H1 (cell line): ENCODE data around the gene GRIP2. TPM values are rescaled to one million over a fixed set of nuclear protein-coding genes. Genes with fewer than 3 reads are reported as not detected.

Experiments used
- CTCF ChIA-PET: fragments of 300-600 bp; sonication (Branson Sonifier 250); formaldehyde crosslinking; loops from one replicate; lab custom pipeline; 2021; ENCODE audit not compliant: partially characterized antibody; lab: Charles Lee
- POLR2A ChIA-PET: fragments of 300-600 bp; sonication (Branson Sonifier 250); formaldehyde crosslinking; loops from one replicate; lab custom pipeline; 2021; ENCODE audit warnings: inconsistent platforms; ENCODE audit not compliant: partially characterized antibody; lab: Charles Lee
- DNase-seq, 2 experiments: peaks; one replicate each; pipeline versions ENCODE4 v3.0.0 to v3.0.0-alpha.2; 2010 to 2022; ENCODE audit warnings: low spot score in 2 of 2, low read depth in 1 of 2, mixed read lengths in 1 of 2
- FAIRE-seq: peaks from 2 replicates; lab custom pipeline; 2011; peaks lifted over from hg19 to GRCh38; lab: Jason Lieb, UNC
- H2AFZ ChIP-seq: 2 replicates; pipeline ENCODE4 v1.8.1; 2012; ENCODE audit warnings: low read length, inconsistent platforms
- H2AK5ac ChIP-seq: 2 replicates; pipeline ENCODE4 v1.6.1; 2013; ENCODE audit warnings: low read depth, low read length
- H2BK120ac ChIP-seq: replicated peaks from 2 replicates; pipeline ENCODE3; 2013; ENCODE audit warnings: low read depth, low read length, inconsistent platforms
- H2BK12ac ChIP-seq: 2 replicates; pipeline ENCODE4 v1.6.1; 2013; ENCODE audit warnings: low read depth, low read length
- H2BK15ac ChIP-seq: 2 replicates; pipeline ENCODE4 v1.6.1; 2013; ENCODE audit warnings: low read length
- H2BK20ac ChIP-seq: 2 replicates; pipeline ENCODE4 v1.6.1; 2013; ENCODE audit warnings: low read length
- H2BK5ac ChIP-seq: 2 replicates; pipeline ENCODE4 v1.6.1; 2013; ENCODE audit warnings: low read depth, low read length
- H3K14ac ChIP-seq: 2 replicates; pipeline ENCODE4 v1.6.1; 2013; ENCODE audit warnings: inconsistent platforms; ENCODE audit not compliant: insufficient read length
- H3K18ac ChIP-seq: 2 replicates; pipeline ENCODE4 v1.6.1; 2013; ENCODE audit warnings: low read length; ENCODE audit errors: extremely low read depth
- H3K23ac ChIP-seq: 2 replicates; pipeline ENCODE4 v1.6.1; 2013; ENCODE audit warnings: inconsistent platforms; ENCODE audit not compliant: insufficient read length
- H3K23me2 ChIP-seq: 2 replicates; pipeline ENCODE4 v1.6.1; 2013; ENCODE audit warnings: low read depth, low read length
- H3K27ac ChIP-seq: 2 replicates; pipeline ENCODE4 v1.6.1; 2011; ENCODE audit warnings: low read depth, low read length, inconsistent platforms
- H3K27me3 ChIP-seq, 4 experiments: replicated peaks in 1 of 4; 1 replicate in 1 of 4; 2 replicates in 3 of 4; pipeline versions ENCODE4 v1.6.1 to v1.8.1; 2011 to 2013; ENCODE audit warnings: low read length in 3 of 4, mild to moderate bottlenecking in 3 of 4, inconsistent platforms in 2 of 4, mixed read lengths in 2 of 4, moderate library complexity in 1 of 4; ENCODE audit not compliant: control insufficient read depth in 3 of 4, insufficient read depth in 3 of 4; ENCODE audit errors: extremely low read depth in 1 of 4
- H3K36me3 ChIP-seq, 4 experiments: 2 replicates each; pipeline versions ENCODE4 v1.6.1 to v1.8.1; 2011 to 2013; ENCODE audit warnings: mild to moderate bottlenecking in 4 of 4, low read length in 3 of 4, moderate library complexity in 2 of 4, control low read depth in 1 of 4, inconsistent platforms in 1 of 4; ENCODE audit not compliant: insufficient read depth in 4 of 4, control insufficient read depth in 2 of 4
- H3K4ac ChIP-seq: replicated peaks from 2 replicates; pipeline ENCODE3; 2013; ENCODE audit warnings: low read length, low read depth, mixed read lengths, inconsistent platforms; ENCODE audit not compliant: insufficient read length
- H3K4me1 ChIP-seq, 4 experiments: replicated peaks in 1 of 4; 1 replicate in 1 of 4; 2 replicates in 3 of 4; pipeline versions ENCODE4 v1.6.1 to v1.8.1; 2011 to 2013; ENCODE audit warnings: low read length in 3 of 4, inconsistent platforms in 2 of 4, mixed read lengths in 1 of 4; ENCODE audit not compliant: insufficient read depth in 4 of 4, control insufficient read depth in 3 of 4
- H3K4me2 ChIP-seq, 2 experiments: 2 replicates each; pipeline versions ENCODE4 v1.6.1 to v1.8.1; 2011 to 2013; ENCODE audit warnings: low read depth in 2 of 2, low read length in 2 of 2, control low read depth in 1 of 2, inconsistent platforms in 1 of 2, mild to moderate bottlenecking in 1 of 2; ENCODE audit not compliant: insufficient read depth in 1 of 2
- H3K4me3 ChIP-seq, 4 experiments: fragments of 200-600, 300-600 bp in 1 of 4; sonication (generic), shearing (Covaris generic), sonication (Bioruptor Twin) in 1 of 4; 2 replicates each; pipeline versions ENCODE4 v1.5.1 to v1.8.1; 2011 to 2016; ENCODE audit warnings: low read length in 4 of 4, low read depth in 3 of 4, control low read depth in 2 of 4, inconsistent platforms in 2 of 4, mild to moderate bottlenecking in 2 of 4, mixed read lengths in 1 of 4, moderate library complexity in 1 of 4; ENCODE audit not compliant: insufficient read depth in 2 of 4; ENCODE audit errors: extremely low read depth in 1 of 4
- H3K56ac ChIP-seq: replicated peaks from 2 replicates; pipeline ENCODE3; 2013; ENCODE audit warnings: low read depth, mild to moderate bottlenecking, mixed read lengths, low read length, inconsistent platforms; ENCODE audit not compliant: insufficient read length
- H3K79me1 ChIP-seq: 2 replicates; pipeline ENCODE4 v1.6.1; 2013; ENCODE audit warnings: low read depth, low read length, control low read depth
- H3K79me2 ChIP-seq, 2 experiments: 2 replicates each; pipeline versions ENCODE4 v1.6.1 to v1.8.1; 2012 to 2013; ENCODE audit warnings: low read length in 2 of 2, mild to moderate bottlenecking in 2 of 2, inconsistent platforms in 1 of 2; ENCODE audit not compliant: insufficient read depth in 2 of 2, control insufficient read depth in 1 of 2
- H3K9ac ChIP-seq, 4 experiments: replicated peaks in 1 of 4; 1 replicate in 1 of 4; 2 replicates in 3 of 4; pipeline versions ENCODE4 v1.6.1 to v1.8.1; 2011 to 2013; ENCODE audit warnings: low read depth in 3 of 4, low read length in 3 of 4, control low read depth in 2 of 4, mild to moderate bottlenecking in 2 of 4, moderate library complexity in 2 of 4, inconsistent platforms in 1 of 4; ENCODE audit errors: extremely low read depth in 1 of 4
- H3K9me3 ChIP-seq, 2 experiments: 2 replicates each; pipeline versions ENCODE4 v1.6.1 to v1.8.1; 2012 to 2013; ENCODE audit warnings: mild to moderate bottlenecking in 2 of 2, moderate library complexity in 2 of 2, control low read depth in 1 of 2, inconsistent platforms in 1 of 2, low read depth in 1 of 2, low read length in 1 of 2, mixed read lengths in 1 of 2; ENCODE audit not compliant: insufficient read depth in 2 of 2
- H4K20me1 ChIP-seq, 2 experiments: replicated peaks in 1 of 2; 2 replicates each; pipeline versions ENCODE3 to v1.8.1; 2011 to 2013; ENCODE audit warnings: inconsistent platforms in 2 of 2, low read length in 2 of 2, mild to moderate bottlenecking in 1 of 2; ENCODE audit not compliant: insufficient read depth in 2 of 2, control insufficient read depth in 1 of 2
- H4K5ac ChIP-seq: 2 replicates; pipeline ENCODE4 v1.6.1; 2013; ENCODE audit warnings: low read length, low read depth, mixed read lengths, inconsistent platforms; ENCODE audit not compliant: insufficient read length
- H4K8ac ChIP-seq: 2 replicates; pipeline ENCODE4 v1.8.0; 2013; ENCODE audit warnings: mild to moderate bottlenecking, moderate library complexity, low read length, inconsistent platforms; ENCODE audit not compliant: insufficient read depth; ENCODE audit errors: extremely low read depth
- H4K91ac ChIP-seq: replicated peaks from 2 replicates; pipeline ENCODE3; 2013; ENCODE audit warnings: low read length, mixed read lengths, inconsistent platforms; ENCODE audit not compliant: insufficient read length
- CREB1 ChIP-seq: IDR thresholded peaks from 2 replicates; pipeline ENCODE4 v1.6.1; 2012; ENCODE audit warnings: inconsistent platforms
- EGR1 ChIP-seq: IDR thresholded peaks from 2 replicates; pipeline ENCODE4 v1.6.1; 2011; ENCODE audit warnings: low read depth, low read length, borderline replicate concordance
- GTF2F1 ChIP-seq: IDR thresholded peaks from 2 replicates; pipeline ENCODE4 v1.6.1; 2012; ENCODE audit warnings: low read depth, low read length, improper control_type of control experiment, borderline replicate concordance
- JUN ChIP-seq: IDR thresholded peaks from 2 replicates; pipeline ENCODE4 v1.6.1; 2011; ENCODE audit warnings: low read depth, mild to moderate bottlenecking, improper control_type of control experiment, low read length
- KDM5A ChIP-seq: fragments of 200-600 bp; IDR thresholded peaks from 2 replicates; pipeline ENCODE4 v1.7.1; 2012; ENCODE audit warnings: mild to moderate bottlenecking, low read length, inconsistent platforms, mixed read lengths
- RAD21 ChIP-seq, 2 experiments: IDR thresholded peaks in 1 of 2; conservative IDR thresholded peaks in 1 of 2; 2 replicates each; pipeline ENCODE4 v1.6.1; 2011; ENCODE audit warnings: low read depth in 2 of 2, low read length in 2 of 2, improper control_type of control experiment in 1 of 2, inconsistent platforms in 1 of 2, mild to moderate bottlenecking in 1 of 2, moderate library complexity in 1 of 2
- SIX5 ChIP-seq: IDR thresholded peaks from 2 replicates; pipeline ENCODE4 v1.6.1; 2011; ENCODE audit warnings: mild to moderate bottlenecking, low read depth, low read length
- SP4 ChIP-seq: IDR thresholded peaks from 2 replicates; pipeline ENCODE4 v1.6.1; 2012; ENCODE audit warnings: low read length, inconsistent platforms
- TBP ChIP-seq: IDR thresholded peaks from 2 replicates; pipeline ENCODE4 v1.6.1; 2011; ENCODE audit warnings: low read depth, low read length, improper control_type of control experiment
- WGBS, 2 experiments: shearing (Covaris generic) in 1 of 2; methylation state at CpG; one replicate each; pipeline versions ENCODE4 v1.1.6 to v1.1.7; 2013 to 2015; ENCODE audit warnings: low lambda C conversion rate in 2 of 2, mixed read lengths in 2 of 2, inconsistent platforms in 1 of 2, low coverage in 1 of 2, missing lambda C conversion rate in 1 of 2; ENCODE audit not compliant: insufficient replicate concordance in 2 of 2, insufficient coverage in 1 of 2, insufficient read length in 1 of 2; ENCODE audit errors: extremely low coverage in 1 of 2, missing lambda C conversion rate in 1 of 2; 5-methylcytosine and 5-hydroxymethylcytosine counted together
- polyA plus RNA-seq, 7 experiments: library from polyadenylated mRNA; depleted of rRNA in 3 of 7; stranded (reverse) in 5 of 7; unstranded in 2 of 7; fragments of >200 nt in 5 of 7; fragments of 200-250 nt in 2 of 7; gene quantifications; 1 replicate in 5 of 7; 2 replicates in 1 of 7; 4 replicates in 1 of 7; pipeline versions ENCODE4 v1.2.1 to v1.2.3, GENCODE V29; 2011 to 2013; ENCODE audit warnings: missing spikeins in 2 of 7, mixed read lengths in 2 of 7
- total RNA-seq: library from RNA; stranded (reverse); fragmentation: NEBNext Ultra II Directional; extraction: Animal tissue kit (Norgen Biotek cat#: 25700); gene quantifications from 2 replicates; pipeline ENCODE4 v1.2.1, GENCODE V29; 2021

The GRIP2 gene
- total and polyA plus RNA-seq, 2 of the 8 experiments (the other 6 are each of a cell fraction or from before 2014, with no cell fraction given): 2.5 to 6.4 TPM

DNA sequence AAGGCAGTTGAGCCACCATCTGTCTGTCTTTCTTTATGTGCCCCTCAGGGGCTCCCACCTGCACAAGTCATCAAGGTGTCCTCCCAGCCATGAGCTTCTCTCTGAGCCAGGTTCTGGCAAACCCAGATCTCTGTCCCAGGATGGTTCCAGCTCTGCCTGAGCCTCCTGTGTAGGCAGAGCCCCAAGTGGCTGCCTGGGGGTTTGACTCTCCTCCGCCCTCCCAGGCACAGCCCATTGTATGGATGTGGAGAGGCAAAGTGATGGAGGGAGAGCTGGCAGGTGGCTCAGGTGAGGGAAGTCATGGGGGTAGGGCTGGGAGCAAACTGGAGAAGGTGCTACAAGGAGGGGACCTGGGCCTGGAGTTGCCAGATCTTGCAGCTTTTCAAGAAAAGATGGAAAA, 56.9 kb downstream of the GRIP2 start:
- H2AK5ac ChIP-seq: no peak overlapping the region
- H2BK120ac ChIP-seq: no peak overlapping the region
- ChIA-PET CTCF (interaction anchor here (0.6 to 5.3 kb wide), 10 partner anchors 10 to 707 kb away, joined by 3 to 23 read pairs (median 4); no protein-coding TSS in a partner anchor), POLR2A (no interaction called here)
- H3K9ac ChIP-seq: no peak overlapping the region
- WGBS, 2 experiments: 89% methylated on average over 1 of the region's 1 CpG; no CpG with 5 or more reads in 1 of the 2 experiments
- H2BK15ac ChIP-seq: no peak overlapping the region
- no peaks in the 10 kb centered on the region for H3K79me2 ChIP-seq
- H3K27ac ChIP-seq: no peak overlapping the region
- H4K20me1 ChIP-seq: peaks cover 0 to 12% of the 10 kb centered on the region in 2 experiments
- H2BK20ac ChIP-seq: no peak overlapping the region
- no peak overlapping the region for H3K4me3 ChIP-seq
- no peak overlapping the region for H2BK5ac ChIP-seq
- H3K4me1 ChIP-seq: peaks cover 0 to 8% (median 2%) of the 10 kb centered on the region in 4 experiments; a peak in 5 of 7 replicates
- H3K23ac ChIP-seq: no peak overlapping the region
- H3K79me1 ChIP-seq: no peaks in the 10 kb centered on the region
- no peak overlapping the region for H3K14ac ChIP-seq
- no peak overlapping the region for H3K56ac ChIP-seq
- H3K27me3 ChIP-seq: no peaks in the 10 kb centered on the region
- DNase-seq (no peak), FAIRE-seq (no peak)
- no peak overlapping the region for H2AFZ ChIP-seq
- H3K18ac ChIP-seq: no peak overlapping the region; the same call in 1 of the 2 replicates
- H3K4ac ChIP-seq: no peak overlapping the region
- no peak overlapping the region for H4K8ac ChIP-seq
- H3K36me3 ChIP-seq: peaks cover 20 to 67% (median 54%) of the 10 kb centered on the region in 4 experiments
- no peaks in the 10 kb centered on the region; the same call in 1 of the 2 replicates for H3K23me2 ChIP-seq
- TF ChIP-seq RAD21 (IDR thresholded peaks at IDR 0.05 in 1 of 2, conservative IDR thresholded peaks at IDR 0.05 in 1 of 2; ENCODE audit: low read depth in 2 of 2, low read length in 2 of 2): no peak
- TF ChIP-seq JUN: no peak
- TF ChIP-seq SP4: no peak
- TF ChIP-seq SIX5: no peak
- no peak for TF ChIP-seq EGR1
- TF ChIP-seq TBP: no peak
- no peak for TF ChIP-seq CREB1
- TF ChIP-seq GTF2F1: no peak
- TF ChIP-seq KDM5A: no peak
- no peaks in the 10 kb centered on the region for H3K9me3 ChIP-seq
- H3K4me2 ChIP-seq: no peak overlapping the region
- H4K91ac ChIP-seq: no peak overlapping the region
- no peak overlapping the region for H4K5ac ChIP-seq
- H2BK12ac ChIP-seq: no peak overlapping the region
